DMS 273 (cell line): Measurements from ENCODE around the gene PPP1R3E.

ENCODE experiments used
- DNase-seq: peaks from one replicate; lab custom pipeline; 2025; ENCODE audit not compliant: unreplicated experiment; lab: John Stamatoyannopoulos, UW

PPP1R3E gene

GRCh38 chr14:23249824-23250223, 52.8 kb downstream of the PPP1R3E start:
- no peak for DNase-seq

DNA sequence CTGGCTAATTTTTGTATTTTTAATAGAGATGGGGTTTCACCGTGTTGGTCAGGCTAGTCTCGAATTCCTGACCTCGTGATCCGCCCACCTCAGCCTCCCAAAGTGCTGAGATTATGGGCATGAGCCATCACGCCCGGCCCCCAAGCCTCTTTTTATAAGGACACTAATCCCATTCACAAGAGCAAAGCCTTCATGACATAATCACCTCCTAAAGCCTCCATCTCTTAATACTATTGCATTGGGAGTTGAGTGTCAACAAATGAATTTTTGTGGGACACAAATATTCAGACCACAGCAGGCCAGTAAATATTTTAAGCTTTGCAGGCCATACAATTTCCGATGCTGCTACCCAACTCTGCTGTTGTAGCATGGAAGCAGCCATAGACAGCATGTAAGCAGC, 54.1 kb downstream of the PPP1R3E start:
- no peak for DNase-seq
